HG03066 (cell line): ENCODE measurements around the gene LYPD6B.
A peak's percentile ranks its signal among the peaks of the same experiment; 100 is the strongest.

Experiments used
- ATAC-seq: cut with Tn5 transposase; IDR thresholded peaks from one replicate; pipeline ENCODE4 v1.9.1; 2021; ENCODE audit warnings: low read depth; ENCODE audit not compliant: unreplicated experiment

The LYPD6B gene

GRCh38 chr2:149009576-149010461 is 28.7 kb upstream of the LYPD6B start:
- ATAC-seq, result no peak

GRCh38 chr2:149012545-149012944 is 26.0 kb upstream of the LYPD6B start:
- no peak for ATAC-seq

- ATAC-seq, result no peak
These were observed 23.0 kb upstream of the LYPD6B start for GRCh38 chr2:149015501-149015900.

DNA sequence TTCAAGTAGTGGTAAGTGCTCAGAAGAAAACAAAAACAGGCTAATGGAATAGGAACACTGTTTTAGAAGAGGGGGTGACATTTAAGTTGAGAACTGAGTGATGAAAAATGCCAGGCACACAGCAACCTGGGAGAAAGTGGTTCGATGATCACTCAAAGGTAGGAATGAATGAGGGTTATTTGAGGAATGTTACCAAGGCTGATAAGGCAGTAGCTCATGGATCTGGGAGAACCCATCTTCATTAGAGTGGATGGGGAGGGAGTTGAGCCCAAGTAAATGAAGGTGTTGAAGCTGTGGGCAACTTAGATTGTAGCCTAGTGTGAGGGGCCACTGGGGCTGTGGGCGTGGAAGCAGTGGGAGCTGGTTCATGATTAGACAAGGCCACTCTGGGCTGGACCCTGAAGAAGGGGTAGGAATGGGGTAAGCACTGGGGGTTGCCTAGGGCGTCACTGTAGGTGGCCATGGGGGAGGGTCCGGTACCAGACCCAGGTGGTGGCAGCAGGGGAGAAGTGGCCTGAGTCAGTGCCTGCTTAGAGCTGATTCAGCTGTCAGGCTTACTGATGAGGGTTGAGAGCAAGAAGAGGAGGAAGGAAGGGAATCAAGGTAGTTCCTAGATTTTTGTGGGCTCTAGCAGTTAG is 22.5 kb upstream of the LYPD6B start:
- ATAC-seq, result no peak

- no peak for ATAC-seq
These were observed 21.1 kb upstream of the LYPD6B start for GRCh38 chr2:149017116-149017985.

DNA sequence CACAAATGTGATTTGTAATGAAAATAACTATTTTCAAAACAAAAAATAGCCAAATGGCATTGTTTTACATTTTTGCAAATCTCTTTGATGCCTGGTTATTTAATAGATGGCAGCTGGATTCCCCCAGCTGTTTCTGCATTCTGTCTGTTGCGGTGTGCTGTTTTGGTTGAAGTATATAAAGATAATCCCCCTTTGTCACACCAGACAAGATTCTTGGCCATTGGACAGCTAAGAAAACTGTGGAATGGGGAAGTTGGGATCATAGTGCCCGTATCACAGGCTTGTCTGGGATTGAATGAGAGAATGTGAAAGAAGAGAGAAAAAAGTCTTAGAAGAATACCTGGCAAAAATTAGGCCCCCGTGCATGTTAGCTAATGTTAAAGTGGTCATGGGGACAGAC is 19.5 kb upstream of the LYPD6B start:
- ATAC-seq, result no peak

GRCh38 chr2:149019768-149020167 is 18.7 kb upstream of the LYPD6B start:
- no peak for ATAC-seq

DNA sequence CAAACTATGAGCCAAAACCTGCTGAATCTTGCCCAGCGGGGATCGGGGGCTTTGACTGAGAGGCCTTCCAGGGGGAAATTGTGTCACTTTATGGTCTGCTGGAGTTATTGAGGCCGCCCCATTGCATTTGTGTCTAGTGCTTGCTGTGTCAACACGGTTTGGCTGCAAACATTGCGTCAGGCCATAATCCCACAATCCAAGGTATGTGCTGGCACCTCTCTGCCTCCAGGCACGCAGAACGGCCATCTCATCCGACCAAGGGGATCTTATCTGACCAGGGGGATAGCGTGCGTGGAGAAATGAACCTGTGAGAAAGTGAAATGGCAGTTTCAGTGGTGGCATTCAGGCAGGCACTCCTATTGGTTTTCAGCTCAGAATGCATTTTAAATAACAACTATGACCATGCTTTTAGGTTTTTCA is 18.1 kb upstream of the LYPD6B start:
- ATAC-seq, result peak; percentile 42

GRCh38 chr2:149021271-149021719 is 17.2 kb upstream of the LYPD6B start:
- peak; percentile 58 for ATAC-seq

DNA sequence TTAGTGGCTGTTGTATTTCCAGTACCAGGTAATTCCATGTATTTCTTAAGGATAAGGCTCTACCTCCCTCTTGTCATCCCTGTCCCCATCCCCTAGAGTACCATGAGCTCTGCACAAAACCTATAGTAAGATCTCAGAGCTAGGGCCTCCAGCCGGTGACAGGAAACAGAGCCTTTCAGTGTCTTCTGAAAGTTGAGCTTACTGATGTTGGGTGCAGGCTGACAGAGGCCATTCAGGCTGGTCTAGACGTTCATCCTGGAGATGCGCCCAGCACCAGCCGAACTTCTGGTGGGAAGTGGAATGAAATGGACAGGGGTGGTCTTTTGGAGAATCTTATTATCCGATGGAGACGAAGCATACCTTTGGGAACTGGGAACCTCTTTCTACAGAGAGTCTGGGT is 16.7 kb upstream of the LYPD6B start:
- peak; percentile 55 for ATAC-seq

DNA sequence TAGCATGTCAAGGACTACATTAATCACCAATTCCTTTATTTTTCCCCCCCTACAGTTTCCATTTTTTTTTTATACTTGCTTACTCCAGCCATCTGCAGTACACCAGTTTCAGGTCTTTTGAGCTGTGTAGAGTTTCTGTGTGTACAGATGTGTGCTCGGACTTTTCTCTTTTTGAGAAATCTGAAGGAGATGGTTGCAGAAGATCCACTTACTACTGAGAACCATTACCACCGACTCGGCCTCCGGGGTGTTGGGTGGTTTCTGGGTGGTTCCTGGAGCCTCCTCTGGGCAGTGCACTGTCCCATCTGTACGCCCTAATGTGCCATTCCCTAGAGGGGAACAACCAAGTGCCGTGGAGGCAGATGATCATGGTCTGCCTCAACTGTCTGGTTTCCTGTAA is 15.4 kb upstream of the LYPD6B start:
- no peak for ATAC-seq

DNA sequence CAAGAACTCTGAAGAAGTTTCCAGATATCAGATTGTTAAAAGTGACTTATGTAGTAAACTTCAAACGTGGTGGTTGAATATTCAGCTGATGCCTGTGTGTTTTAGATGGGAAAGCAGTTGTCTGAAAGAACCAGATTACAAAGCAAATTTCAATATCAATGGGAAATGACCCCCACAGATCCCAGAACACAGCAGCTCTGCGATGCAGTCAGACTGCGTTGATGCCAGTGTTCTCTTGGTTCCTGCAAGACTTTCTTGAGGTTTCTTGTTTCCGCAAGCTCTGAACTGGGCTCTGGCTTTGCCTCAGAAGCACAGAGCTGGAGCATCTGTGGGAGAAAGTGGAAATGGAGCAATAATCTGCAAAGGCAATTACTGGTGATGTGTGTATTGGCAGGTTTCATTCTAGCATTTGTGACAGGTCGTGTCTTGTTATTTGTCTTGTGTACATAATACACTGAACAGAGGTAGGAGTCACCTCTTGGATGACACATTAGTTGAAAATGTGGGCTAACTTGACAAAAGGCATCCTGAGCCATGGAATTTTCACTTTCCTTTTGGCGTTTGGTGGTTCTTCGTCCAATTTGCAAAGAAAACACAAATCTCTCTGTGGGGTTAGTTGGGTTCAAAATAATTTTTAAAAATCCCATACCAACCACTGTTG is 10.8 kb upstream of the LYPD6B start:
- ATAC-seq, result no peak

DNA sequence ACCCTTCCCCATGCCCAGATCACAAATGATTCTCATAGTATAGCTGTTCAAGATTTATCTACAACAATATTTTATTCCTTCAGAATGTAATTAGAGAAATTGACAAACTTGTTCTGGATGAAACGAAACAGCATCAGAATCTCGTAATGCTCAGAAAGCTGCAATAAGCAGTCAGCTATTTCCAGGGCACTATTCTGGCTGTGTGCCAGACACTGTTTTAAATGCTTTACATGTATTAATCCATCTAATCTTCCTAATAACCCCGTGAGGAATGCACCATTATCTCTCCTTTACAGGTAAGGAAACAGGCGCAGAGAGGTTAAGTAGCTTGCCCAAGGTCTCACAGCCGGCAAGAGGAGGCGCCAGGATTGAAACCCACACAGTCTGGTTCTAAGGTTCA is 10.1 kb upstream of the LYPD6B start:
- no peak for ATAC-seq

DNA sequence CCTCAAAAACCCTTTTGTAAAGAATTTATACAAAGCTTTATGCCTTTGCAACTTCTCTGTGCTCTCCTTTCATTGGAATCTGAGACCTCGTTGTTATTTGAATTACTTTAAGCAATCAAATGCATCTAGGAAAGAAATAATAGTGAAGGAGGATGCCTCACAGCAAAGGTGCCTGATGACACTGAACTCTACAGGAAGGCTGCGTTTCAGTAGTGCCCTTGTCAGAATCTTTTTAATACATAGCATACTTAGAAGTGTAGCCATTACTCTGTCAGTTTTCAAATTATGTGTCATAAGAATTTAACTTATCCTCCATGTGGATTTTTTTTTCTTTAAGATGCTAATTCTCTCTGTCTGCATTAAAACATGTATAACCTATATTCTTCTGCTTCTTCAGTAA is 9.6 kb upstream of the LYPD6B start:
- ATAC-seq, result no peak

DNA sequence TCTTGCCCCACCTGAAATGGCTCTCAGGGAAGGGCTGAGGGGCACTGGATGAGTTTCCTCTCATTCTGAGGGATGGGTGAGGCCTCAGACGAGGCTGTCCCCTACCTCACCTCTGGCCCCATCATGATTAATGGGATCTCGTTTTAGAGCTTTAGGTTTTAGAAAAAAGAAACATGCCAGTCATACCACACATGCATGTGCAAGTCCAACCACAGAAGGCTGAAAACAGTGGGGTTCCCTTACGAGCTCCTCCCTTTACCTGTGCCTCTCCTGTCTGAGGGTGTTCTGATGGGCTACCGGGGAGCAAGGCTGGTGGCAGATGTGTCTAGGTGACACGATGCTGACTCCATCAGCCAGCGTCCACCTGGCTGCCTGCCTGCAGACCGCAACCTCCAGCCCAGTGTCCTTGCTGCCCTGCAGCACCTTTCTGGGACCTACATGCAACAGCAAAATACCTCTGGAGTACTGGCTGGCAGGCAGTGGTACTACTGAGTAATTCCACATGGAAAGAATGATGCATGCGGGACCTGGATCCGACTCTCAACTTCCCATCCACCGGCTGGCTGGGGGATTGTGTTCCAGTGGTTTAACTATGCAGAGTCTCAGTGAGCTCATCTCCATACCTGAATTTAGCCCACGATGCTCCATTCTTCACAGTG is 9.1 kb upstream of the LYPD6B start:
- ATAC-seq, result no peak

DNA sequence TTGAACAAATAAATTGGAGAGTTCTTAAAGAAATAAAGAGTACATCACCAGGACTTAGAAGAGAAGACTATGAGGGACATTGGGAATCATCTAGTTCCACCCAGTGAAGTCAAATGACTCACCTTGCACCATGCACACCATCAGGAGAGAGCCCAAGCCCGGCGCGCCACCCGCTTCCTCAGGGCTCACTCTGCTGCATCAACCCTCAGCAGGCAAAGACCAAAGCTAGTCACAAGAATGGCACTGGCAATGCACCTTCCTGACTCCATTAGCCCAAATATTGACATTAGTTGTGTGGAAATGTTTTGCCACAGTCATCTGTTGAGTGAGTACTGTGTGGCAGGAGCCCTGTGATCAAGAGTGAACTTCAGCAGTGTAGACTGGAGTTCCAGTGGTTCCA is 7.1 kb upstream of the LYPD6B start:
- no peak for ATAC-seq

DNA sequence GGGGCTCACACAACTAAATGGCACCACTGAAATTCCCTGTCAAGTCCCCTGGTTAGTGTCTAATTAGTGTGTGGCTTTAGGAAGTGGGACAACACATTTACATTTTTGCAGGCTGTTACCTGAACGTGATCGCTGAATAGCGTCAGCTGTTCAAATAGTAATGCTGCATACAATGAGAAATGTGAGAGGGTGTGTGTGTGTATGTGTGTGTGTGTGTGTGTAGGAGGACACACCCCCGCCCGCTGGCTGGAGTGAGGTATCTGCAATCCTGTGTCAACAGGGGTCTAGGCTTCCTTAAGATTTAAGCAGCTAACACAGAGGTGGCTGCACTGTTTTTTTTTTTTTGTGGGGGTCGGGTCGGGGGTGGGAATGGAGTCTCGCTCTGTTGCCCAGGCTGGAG is 4.8 kb upstream of the LYPD6B start:
- ATAC-seq, result no peak

DNA sequence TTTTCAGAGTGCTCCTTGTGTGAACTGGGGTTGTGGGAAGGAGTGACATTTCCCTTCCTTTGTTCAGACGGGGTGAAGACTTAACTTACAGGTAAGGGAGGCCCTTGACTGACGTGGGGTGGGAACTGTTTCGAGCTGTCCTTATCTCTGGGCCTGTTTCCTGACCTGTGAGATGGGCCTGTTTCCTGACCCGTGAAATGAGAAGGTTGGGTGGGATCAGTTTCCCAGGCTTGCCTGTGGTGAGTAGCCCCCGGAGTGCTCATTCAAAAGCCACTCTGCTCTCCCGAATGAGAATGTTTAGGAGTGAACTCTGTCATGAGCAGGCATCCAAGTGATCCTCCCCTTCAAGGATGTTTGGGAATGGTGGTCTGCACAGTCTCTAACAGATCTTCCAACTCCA is 4.1 kb upstream of the LYPD6B start:
- ATAC-seq, result no peak

GRCh38 chr2:149036507-149037293 is 1.8 kb upstream of the LYPD6B start:
- ATAC-seq, result no peak
